NCI-H1694 (cell line): ENCODE results near the gene SYNDIG1.

Experiments
- DNase-seq: peaks from one replicate; lab custom pipeline; 2025; lab: John Stamatoyannopoulos, UW

Gene SYNDIG1

GRCh38 chr20:24472426-24472825 lies 3.0 kb downstream of the SYNDIG1 start:
- no peak for DNase-seq

GRCh38 chr20:24473435-24474223 lies 4.2 kb downstream of the SYNDIG1 start:
- no peak for DNase-seq

GRCh38 chr20:24477831-24478547 lies 8.6 kb downstream of the SYNDIG1 start:
- no peak for DNase-seq

GRCh38 chr20:24478584-24478983 lies 9.2 kb downstream of the SYNDIG1 start:
- DNase-seq: no peak

GRCh38 chr20:24479106-24479505 lies 9.7 kb downstream of the SYNDIG1 start:
- DNase-seq: no peak

GRCh38 chr20:24479595-24479994 lies 10.2 kb downstream of the SYNDIG1 start:
- no peak for DNase-seq

GRCh38 chr20:24480509-24480908 lies 11.1 kb downstream of the SYNDIG1 start:
- no peak for DNase-seq

GRCh38 chr20:24481173-24481572 lies 11.7 kb downstream of the SYNDIG1 start:
- no peak for DNase-seq

- no peak for DNase-seq
These were observed 14.1 kb downstream of the SYNDIG1 start for GRCh38 chr20:24483435-24484080.

- no peak for DNase-seq
These were observed 14.6 kb downstream of the SYNDIG1 start for GRCh38 chr20:24484081-24484450.

- no peak for DNase-seq
These were observed 16.6 kb downstream of the SYNDIG1 start for GRCh38 chr20:24485981-24486380.

- DNase-seq: no peak
These were observed 17.8 kb downstream of the SYNDIG1 start for GRCh38 chr20:24487240-24487639.

- DNase-seq: no peak
These were observed 18.2 kb downstream of the SYNDIG1 start for GRCh38 chr20:24487648-24488047.

GRCh38 chr20:24488064-24488799 lies 18.8 kb downstream of the SYNDIG1 start:
- DNase-seq: no peak

GRCh38 chr20:24488800-24489175 lies 19.4 kb downstream of the SYNDIG1 start:
- DNase-seq: no peak

GRCh38 chr20:24489193-24489592 lies 19.8 kb downstream of the SYNDIG1 start:
- DNase-seq: no peak

GRCh38 chr20:24489631-24490260 lies 20.3 kb downstream of the SYNDIG1 start:
- DNase-seq: no peak

GRCh38 chr20:24490598-24490997 lies 21.2 kb downstream of the SYNDIG1 start:
- no peak for DNase-seq

GRCh38 chr20:24491041-24491756 lies 21.8 kb downstream of the SYNDIG1 start:
- no peak for DNase-seq

GRCh38 chr20:24492031-24492607 lies 22.7 kb downstream of the SYNDIG1 start:
- DNase-seq: no peak

- no peak for DNase-seq
These were observed 23.3 kb downstream of the SYNDIG1 start for GRCh38 chr20:24492698-24493097.
